Loucy (cell line): ENCODE data around the gene SFSWAP.

Experiments
- H2AFZ ChIP-seq: fragments of 200-600 bp; sonication (generic); 2 replicates; pipeline ENCODE4 v1.6.0; 2016; ENCODE audit warnings: antibody characterized with exemption, mild to moderate bottlenecking, low read length, moderate library complexity
- H3F3A ChIP-seq: fragments of 200-600 bp; 2 replicates; pipeline ENCODE4 v1.6.0; 2016; ENCODE audit warnings: antibody characterized with exemption, low read depth, mild to moderate bottlenecking
- H3K27me3 ChIP-seq: fragments of 200-600 bp; sonication (generic); 2 replicates; pipeline ENCODE4 v1.6.1; 2014; ENCODE audit warnings: low read length, mild to moderate bottlenecking; ENCODE audit not compliant: insufficient read depth, poor library complexity, severe bottlenecking
- H3K36me3 ChIP-seq: fragments of 200-600 bp; sonication (generic); 2 replicates; pipeline ENCODE4 v1.6.1; 2016; ENCODE audit warnings: low read length; ENCODE audit not compliant: insufficient read depth
- H3K4me1 ChIP-seq: fragments of 200-600 bp; sonication (generic); 2 replicates; pipeline ENCODE4 v1.5.1; 2014; ENCODE audit warnings: low read length, mild to moderate bottlenecking; ENCODE audit not compliant: insufficient read depth, poor library complexity, severe bottlenecking
- H3K4me2 ChIP-seq: fragments of 200-600 bp; sonication (generic); 2 replicates; pipeline ENCODE4 v1.6.0; 2014; ENCODE audit warnings: antibody characterized with exemption, low read length, low read depth, mild to moderate bottlenecking; ENCODE audit not compliant: poor library complexity, severe bottlenecking
- H3K4me3 ChIP-seq: fragments of 200-600 bp; sonication (generic); 2 replicates; pipeline ENCODE4 v1.5.1; 2014; ENCODE audit warnings: low read length, mild to moderate bottlenecking, mixed read lengths; ENCODE audit not compliant: poor library complexity, severe bottlenecking
- H3K79me2 ChIP-seq: fragments of 200-600 bp; sonication (generic); 2 replicates; pipeline ENCODE4 v1.6.1; 2014; ENCODE audit warnings: low read length; ENCODE audit not compliant: insufficient read depth
- H3K9ac ChIP-seq: fragments of 200-600 bp; sonication (generic); 2 replicates; pipeline ENCODE4 v1.6.0; 2014; ENCODE audit warnings: mild to moderate bottlenecking, low read depth, low read length, moderate library complexity; ENCODE audit not compliant: poor library complexity, severe bottlenecking
- H3K9me2 ChIP-seq: fragments of 200-600 bp; sonication (generic); replicated peaks from 2 replicates; pipeline ENCODE4 v1.6.1; 2016; ENCODE audit warnings: low read depth, low read length, mixed read lengths
- H3K9me3 ChIP-seq: fragments of 200-600 bp; sonication (generic); 2 replicates; pipeline ENCODE4 v1.6.1; 2014; ENCODE audit warnings: mild to moderate bottlenecking, antibody characterized with exemption, low read length, low read depth; ENCODE audit not compliant: insufficient read depth
- H4K20me1 ChIP-seq: fragments of 200-600 bp; sonication (generic); 2 replicates; pipeline ENCODE4 v1.6.0; 2014; ENCODE audit warnings: antibody characterized with exemption, low read length, mild to moderate bottlenecking; ENCODE audit not compliant: insufficient read depth, poor library complexity, severe bottlenecking
- CTCF ChIP-seq: fragments of 200-600 bp; sonication (generic); conservative IDR thresholded peaks from 2 replicates; pipeline ENCODE4 v1.5.1; 2014; ENCODE audit warnings: mild to moderate bottlenecking, antibody characterized with exemption, low read length
- EZH2phosphoT487 ChIP-seq: fragments of 200-600 bp; IDR thresholded peaks from 2 replicates; pipeline ENCODE4 v1.6.1; 2018; ENCODE audit warnings: antibody characterized with exemption, mild to moderate bottlenecking, moderate library complexity, borderline replicate concordance

The SFSWAP gene

GRCh38 chr12:131829356-131829747 is 118.5 kb downstream of the SFSWAP start:
- Histone ChIP-seq H3K36me3 (no peaks in the 10 kb centered on the region), H3K9me3 (no peaks in the 10 kb centered on the region), H2AFZ (no peak overlapping the region), H3K9me2 (no peaks in the 10 kb centered on the region), H3F3A (no peaks in the 10 kb centered on the region), H3K4me3 (no peak overlapping the region), H3K4me1 (peaks cover 9% of the 10 kb centered on the region), H3K79me2 (no peaks in the 10 kb centered on the region), H4K20me1 (no peaks in the 10 kb centered on the region), H3K27me3 (no peaks in the 10 kb centered on the region), H3K4me2 (no peak overlapping the region), H3K9ac (no peak overlapping the region)
- no peak for TF ChIP-seq CTCF
- TF ChIP-seq EZH2phosphoT487: no peak

GRCh38 chr12:131829791-131830334 is 119.0 kb downstream of the SFSWAP start:
- no peaks in the 10 kb centered on the region for H3F3A ChIP-seq
- no peaks in the 10 kb centered on the region for H3K9me3 ChIP-seq
- H3K79me2 ChIP-seq: no peaks in the 10 kb centered on the region
- no peaks in the 10 kb centered on the region for H3K27me3 ChIP-seq
- no peak for TF ChIP-seq EZH2phosphoT487
- no peak for TF ChIP-seq CTCF
- no peaks in the 10 kb centered on the region for H4K20me1 ChIP-seq
- H3K4me2 ChIP-seq: no peak overlapping the region
- no peak overlapping the region for H3K4me3 ChIP-seq
- H2AFZ ChIP-seq: no peak overlapping the region
- no peaks in the 10 kb centered on the region for H3K36me3 ChIP-seq
- H3K9me2 ChIP-seq: no peaks in the 10 kb centered on the region
- peaks cover 12% of the 10 kb centered on the region for H3K4me1 ChIP-seq
- no peak overlapping the region for H3K9ac ChIP-seq

- H3K4me1 ChIP-seq: peaks cover 11% of the 10 kb centered on the region
- no peaks in the 10 kb centered on the region for H4K20me1 ChIP-seq
- H3K4me2 ChIP-seq: no peak overlapping the region
- no peaks in the 10 kb centered on the region for H3K9me3 ChIP-seq
- no peaks in the 10 kb centered on the region for H3K9me2 ChIP-seq
- no peaks in the 10 kb centered on the region for H3K27me3 ChIP-seq
- no peaks in the 10 kb centered on the region for H3K36me3 ChIP-seq
- no peak overlapping the region for H3K4me3 ChIP-seq
- H2AFZ ChIP-seq: no peak overlapping the region
- H3K9ac ChIP-seq: no peak overlapping the region
- H3F3A ChIP-seq: no peaks in the 10 kb centered on the region
- TF ChIP-seq CTCF (no peak), EZH2phosphoT487 (no peak)
- H3K79me2 ChIP-seq: no peaks in the 10 kb centered on the region
Observed at GRCh38 chr12:131830335-131830913, 119.5 kb downstream of the SFSWAP start.
